ENCODE data around the gene RHEBL1.

RHEBL1 gene

GRCh38 chr12:49041036-49041880, 28.5 kb downstream of the RHEBL1 start:
- no peak overlapping the region for H3K9ac ChIP-seq (ENCODE audit: low read length)
- no peaks in the 10 kb centered on the region for H3K27me3 ChIP-seq (ENCODE audit: control insufficient read depth, insufficient read depth, low read length)
- peaks cover 97% of the 10 kb centered on the region for H3K36me3 ChIP-seq (ENCODE audit: control insufficient read depth, insufficient read depth, low read length)
- no peak overlapping the region for H3K27ac ChIP-seq (ENCODE audit: low read depth, low read length)
- no peaks in the 10 kb centered on the region for H3K9me3 ChIP-seq (ENCODE audit: control insufficient read depth, insufficient read depth, low read depth, low read length)
- H3K4me3 ChIP-seq (ENCODE audit: low read depth, low read length), result no peak overlapping the region
- H3K4me1 ChIP-seq (ENCODE audit: control insufficient read depth, insufficient read depth, low read length), result no peaks in the 10 kb centered on the region

GRCh38 chr12:49040364-49040855, 29.4 kb downstream of the RHEBL1 start:
- no peak overlapping the region for H3K4me3 ChIP-seq (ENCODE audit: low read depth, low read length)
- H3K9ac ChIP-seq (ENCODE audit: low read length), result no peak overlapping the region
- H3K9me3 ChIP-seq (ENCODE audit: control insufficient read depth, insufficient read depth, low read depth, low read length), result no peaks in the 10 kb centered on the region
- no peak overlapping the region for H3K27ac ChIP-seq (ENCODE audit: low read depth, low read length)
- no peaks in the 10 kb centered on the region for H3K4me1 ChIP-seq (ENCODE audit: control insufficient read depth, insufficient read depth, low read length)
- H3K36me3 ChIP-seq (ENCODE audit: control insufficient read depth, insufficient read depth, low read length), result peaks cover 93% of the 10 kb centered on the region
- no peaks in the 10 kb centered on the region for H3K27me3 ChIP-seq (ENCODE audit: control insufficient read depth, insufficient read depth, low read length)

- H3K4me3 ChIP-seq (ENCODE audit: low read depth, low read length), result no peak overlapping the region
- H3K27me3 ChIP-seq (ENCODE audit: control insufficient read depth, insufficient read depth, low read length), result no peaks in the 10 kb centered on the region
- H3K9ac ChIP-seq (ENCODE audit: low read length), result no peak overlapping the region
- H3K4me1 ChIP-seq (ENCODE audit: control insufficient read depth, insufficient read depth, low read length), result no peaks in the 10 kb centered on the region
- H3K9me3 ChIP-seq (ENCODE audit: control insufficient read depth, insufficient read depth, low read depth, low read length), result no peaks in the 10 kb centered on the region
- H3K27ac ChIP-seq (ENCODE audit: low read depth, low read length), result no peak overlapping the region
- peaks cover 95% of the 10 kb centered on the region for H3K36me3 ChIP-seq (ENCODE audit: control insufficient read depth, insufficient read depth, low read length)
Observed at GRCh38 chr12:49039421-49040363, 30.1 kb downstream of the RHEBL1 start.

- Histone ChIP-seq H3K27ac (ENCODE audit: low read depth, low read length) (no peak overlapping the region), H3K36me3 (ENCODE audit: control insufficient read depth, insufficient read depth, low read length) (peaks cover 95% of the 10 kb centered on the region), H3K9ac (ENCODE audit: low read length) (no peak overlapping the region), H3K27me3 (ENCODE audit: control insufficient read depth, insufficient read depth, low read length) (no peaks in the 10 kb centered on the region), H3K4me1 (ENCODE audit: control insufficient read depth, insufficient read depth, low read length) (no peaks in the 10 kb centered on the region), H3K9me3 (ENCODE audit: control insufficient read depth, insufficient read depth, low read depth, low read length) (no peaks in the 10 kb centered on the region), H3K4me3 (ENCODE audit: low read depth, low read length) (no peak overlapping the region)
Observed at GRCh38 chr12:49038291-49038955, 31.4 kb downstream of the RHEBL1 start.

GRCh38 chr12:49037947-49038237, 31.9 kb downstream of the RHEBL1 start:
- Histone ChIP-seq H3K9ac (ENCODE audit: low read length) (no peak overlapping the region), H3K9me3 (ENCODE audit: control insufficient read depth, insufficient read depth, low read depth, low read length) (no peaks in the 10 kb centered on the region), H3K36me3 (ENCODE audit: control insufficient read depth, insufficient read depth, low read length) (peaks cover 95% of the 10 kb centered on the region), H3K4me1 (ENCODE audit: control insufficient read depth, insufficient read depth, low read length) (no peaks in the 10 kb centered on the region), H3K27ac (ENCODE audit: low read depth, low read length) (no peak overlapping the region), H3K27me3 (ENCODE audit: control insufficient read depth, insufficient read depth, low read length) (no peaks in the 10 kb centered on the region), H3K4me3 (ENCODE audit: low read depth, low read length) (no peak overlapping the region)

GRCh38 chr12:49037111-49037946, 32.5 kb downstream of the RHEBL1 start:
- no peak overlapping the region for H3K4me3 ChIP-seq (ENCODE audit: low read depth, low read length)
- H3K4me1 ChIP-seq (ENCODE audit: control insufficient read depth, insufficient read depth, low read length), result no peaks in the 10 kb centered on the region
- H3K36me3 ChIP-seq (ENCODE audit: control insufficient read depth, insufficient read depth, low read length), result peaks cover 95% of the 10 kb centered on the region
- no peaks in the 10 kb centered on the region for H3K9me3 ChIP-seq (ENCODE audit: control insufficient read depth, insufficient read depth, low read depth, low read length)
- no peaks in the 10 kb centered on the region for H3K27me3 ChIP-seq (ENCODE audit: control insufficient read depth, insufficient read depth, low read length)
- no peak overlapping the region for H3K9ac ChIP-seq (ENCODE audit: low read length)
- H3K27ac ChIP-seq (ENCODE audit: low read depth, low read length), result no peak overlapping the region

- no peak overlapping the region for H3K27ac ChIP-seq (ENCODE audit: low read depth, low read length)
- no peaks in the 10 kb centered on the region for H3K9me3 ChIP-seq (ENCODE audit: control insufficient read depth, insufficient read depth, low read depth, low read length)
- H3K4me1 ChIP-seq (ENCODE audit: control insufficient read depth, insufficient read depth, low read length), result no peaks in the 10 kb centered on the region
- no peak overlapping the region for H3K4me3 ChIP-seq (ENCODE audit: low read depth, low read length)
- no peak overlapping the region for H3K9ac ChIP-seq (ENCODE audit: low read length)
- peaks cover 95% of the 10 kb centered on the region for H3K36me3 ChIP-seq (ENCODE audit: control insufficient read depth, insufficient read depth, low read length)
- no peaks in the 10 kb centered on the region for H3K27me3 ChIP-seq (ENCODE audit: control insufficient read depth, insufficient read depth, low read length)
Observed at GRCh38 chr12:49036029-49036428, 33.8 kb downstream of the RHEBL1 start.

- H3K9ac ChIP-seq (ENCODE audit: low read length), result no peak overlapping the region
- no peak overlapping the region for H3K4me3 ChIP-seq (ENCODE audit: low read depth, low read length)
- no peaks in the 10 kb centered on the region for H3K27me3 ChIP-seq (ENCODE audit: control insufficient read depth, insufficient read depth, low read length)
- H3K9me3 ChIP-seq (ENCODE audit: control insufficient read depth, insufficient read depth, low read depth, low read length), result no peaks in the 10 kb centered on the region
- no peak overlapping the region for H3K27ac ChIP-seq (ENCODE audit: low read depth, low read length)
- H3K36me3 ChIP-seq (ENCODE audit: control insufficient read depth, insufficient read depth, low read length), result peaks cover 95% of the 10 kb centered on the region
- no peaks in the 10 kb centered on the region for H3K4me1 ChIP-seq (ENCODE audit: control insufficient read depth, insufficient read depth, low read length)
Observed at GRCh38 chr12:49034286-49034622, 35.5 kb downstream of the RHEBL1 start.

- Histone ChIP-seq H3K27ac (ENCODE audit: low read depth, low read length) (no peak overlapping the region), H3K9me3 (ENCODE audit: control insufficient read depth, insufficient read depth, low read depth, low read length) (no peaks in the 10 kb centered on the region), H3K27me3 (ENCODE audit: control insufficient read depth, insufficient read depth, low read length) (no peaks in the 10 kb centered on the region), H3K9ac (ENCODE audit: low read length) (no peak overlapping the region), H3K36me3 (ENCODE audit: control insufficient read depth, insufficient read depth, low read length) (peaks cover 95% of the 10 kb centered on the region), H3K4me1 (ENCODE audit: control insufficient read depth, insufficient read depth, low read length) (no peaks in the 10 kb centered on the region), H3K4me3 (ENCODE audit: low read depth, low read length) (no peak overlapping the region)
Observed at GRCh38 chr12:49033611-49034285, 36.0 kb downstream of the RHEBL1 start.

Measured in HUES6 (cell line).